Dedifferentiated amniotic fluid mesenchymal stem cell (primary cell): ENCODE data around the gene VAMP5.
"Not testable (repeated sequence)": the region's sequence is repeated elsewhere in the genome, so short reads cannot be mapped to it uniquely, and the experiment has no call there.

Source experiments
- DNase-seq: peaks from one replicate; pipeline ENCODE4 v3.0.0-alpha.2; 2016; ENCODE audit errors: extremely low spot score

The VAMP5 gene

DNA sequence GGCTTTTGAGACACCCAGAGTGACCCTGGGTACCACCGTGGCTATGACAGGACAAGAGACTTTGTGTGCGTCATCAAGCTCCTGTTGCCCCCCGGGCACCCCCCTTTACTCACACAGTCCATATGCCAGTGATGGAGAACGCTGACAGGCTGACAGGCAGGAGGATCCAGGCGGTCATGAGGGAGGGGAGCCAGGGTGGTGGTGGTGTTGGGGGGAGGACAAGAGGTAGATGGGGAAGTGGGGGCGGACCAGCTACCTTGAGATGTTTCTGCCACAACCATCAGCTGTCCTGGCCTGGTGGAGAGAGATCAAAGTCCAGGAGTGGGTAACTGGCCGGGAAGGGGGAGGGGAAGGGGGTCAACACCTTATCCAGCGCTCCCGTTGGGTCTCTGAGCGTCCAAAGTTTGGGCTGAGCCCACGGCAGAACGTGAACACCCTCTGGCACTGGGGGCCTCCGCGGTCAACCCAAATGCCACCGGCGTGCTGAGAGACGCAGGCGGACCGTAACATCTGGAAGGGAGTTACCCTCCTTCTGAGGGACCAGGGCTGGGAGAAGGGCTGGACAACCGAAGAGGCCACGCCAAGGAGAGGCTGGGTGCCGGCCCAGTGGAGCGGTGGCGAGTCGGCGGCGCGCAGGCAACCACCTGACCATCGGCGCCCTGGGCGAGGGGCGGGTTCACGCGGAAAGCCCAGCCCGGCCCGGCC, 17.7 kb downstream of the VAMP5 start:
- peak; percentile 50 for DNase-seq

DNA sequence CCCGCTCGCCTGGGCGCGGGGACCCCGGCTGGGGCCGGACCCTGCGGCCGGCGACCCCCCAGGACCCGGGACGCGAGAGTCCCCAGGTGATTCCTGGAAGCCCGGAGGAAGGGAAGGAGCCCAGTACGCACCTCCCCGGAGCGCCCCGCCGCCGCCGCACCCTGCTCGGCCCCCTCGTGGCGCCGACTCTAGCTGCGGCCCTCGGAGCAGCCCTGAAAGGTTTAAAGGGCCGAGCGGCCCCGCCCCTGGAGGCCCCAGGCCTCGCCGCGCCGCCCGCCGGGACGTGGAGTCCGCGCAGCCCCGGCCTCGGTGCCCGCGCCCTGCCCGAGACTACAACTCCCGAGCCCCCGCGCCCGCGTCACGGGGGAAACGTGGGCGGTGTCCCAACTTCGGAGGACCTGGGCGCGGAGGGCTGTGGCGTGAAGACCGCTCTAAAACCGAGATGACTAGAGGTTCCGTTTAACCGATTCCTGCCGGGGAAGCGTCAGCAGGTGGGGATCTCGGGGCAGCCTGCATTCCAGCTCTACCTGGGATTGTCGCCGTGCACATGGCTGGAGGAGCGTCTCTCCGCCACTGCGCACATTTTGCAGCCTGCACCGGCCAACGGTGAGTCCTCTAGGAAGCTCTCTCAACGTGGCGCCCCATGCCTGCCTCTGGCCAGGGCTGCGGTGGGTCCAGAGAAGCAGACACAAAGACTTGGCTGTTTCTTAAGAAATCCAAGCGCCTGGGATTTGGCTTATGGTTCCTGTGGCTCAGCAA, 18.4 kb downstream of the VAMP5 start, which contains the start of gene TMEM150A:
TSS of gene TMEM150A (minus strand) at position 223 of the 759 bp plus-strand sequence. CDS start 750 bp downstream, outside the sequence.
- DNase-seq = peak; percentile 79

DNA sequence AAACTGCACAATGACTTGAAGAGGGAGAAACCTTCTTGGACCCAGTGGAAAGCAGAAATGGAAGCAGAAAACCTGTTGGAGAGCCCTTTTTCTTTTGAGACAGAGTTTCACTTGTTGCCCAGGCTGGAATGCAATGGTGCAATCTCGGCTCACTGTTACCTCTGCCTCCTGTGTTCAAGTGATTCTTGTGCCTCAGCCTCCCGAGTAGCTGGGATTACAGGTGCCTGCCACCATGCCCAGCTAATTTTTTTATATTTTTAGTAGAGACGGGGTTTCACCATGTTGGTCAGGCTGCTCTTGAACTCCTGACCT, 19.9 kb downstream of the VAMP5 start:
- DNase-seq = not testable (repeated sequence)

DNA sequence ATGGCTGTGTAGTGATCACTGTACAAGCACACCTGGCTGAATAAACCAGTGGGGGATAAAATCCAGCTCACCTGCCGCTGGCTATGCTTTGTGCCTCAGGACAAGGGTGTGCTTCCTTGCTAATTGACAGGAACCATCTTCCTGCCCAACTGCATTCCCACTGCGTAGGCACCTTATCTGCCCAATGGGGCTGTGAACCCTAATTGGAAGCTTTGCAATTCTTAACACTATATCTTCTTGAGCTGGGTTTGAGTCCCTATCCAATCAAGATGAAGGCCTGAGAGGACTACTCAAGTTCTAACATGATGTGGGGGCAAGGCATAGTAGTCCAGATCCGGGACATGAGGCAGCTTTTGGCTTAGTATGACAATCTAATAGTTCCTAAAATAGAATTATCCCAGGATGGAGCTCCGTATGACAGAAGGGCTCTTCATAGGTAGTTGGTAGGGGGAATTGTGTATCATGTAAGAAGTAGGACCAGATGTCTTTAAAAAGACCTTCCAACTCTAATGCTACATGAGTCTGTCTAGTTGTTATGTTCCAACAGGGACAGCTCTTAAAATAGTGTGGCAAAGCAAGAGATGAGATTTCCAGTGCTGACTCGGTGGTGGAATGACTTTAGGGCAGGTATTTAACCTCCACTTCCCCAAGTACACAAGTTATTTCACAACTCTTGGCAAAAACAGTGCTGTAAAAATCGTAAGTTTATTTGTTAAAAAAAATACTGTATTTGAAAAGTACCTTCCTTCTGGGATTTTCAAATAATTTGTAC, 20.5 kb downstream of the VAMP5 start:
- DNase-seq = no peak

DNA sequence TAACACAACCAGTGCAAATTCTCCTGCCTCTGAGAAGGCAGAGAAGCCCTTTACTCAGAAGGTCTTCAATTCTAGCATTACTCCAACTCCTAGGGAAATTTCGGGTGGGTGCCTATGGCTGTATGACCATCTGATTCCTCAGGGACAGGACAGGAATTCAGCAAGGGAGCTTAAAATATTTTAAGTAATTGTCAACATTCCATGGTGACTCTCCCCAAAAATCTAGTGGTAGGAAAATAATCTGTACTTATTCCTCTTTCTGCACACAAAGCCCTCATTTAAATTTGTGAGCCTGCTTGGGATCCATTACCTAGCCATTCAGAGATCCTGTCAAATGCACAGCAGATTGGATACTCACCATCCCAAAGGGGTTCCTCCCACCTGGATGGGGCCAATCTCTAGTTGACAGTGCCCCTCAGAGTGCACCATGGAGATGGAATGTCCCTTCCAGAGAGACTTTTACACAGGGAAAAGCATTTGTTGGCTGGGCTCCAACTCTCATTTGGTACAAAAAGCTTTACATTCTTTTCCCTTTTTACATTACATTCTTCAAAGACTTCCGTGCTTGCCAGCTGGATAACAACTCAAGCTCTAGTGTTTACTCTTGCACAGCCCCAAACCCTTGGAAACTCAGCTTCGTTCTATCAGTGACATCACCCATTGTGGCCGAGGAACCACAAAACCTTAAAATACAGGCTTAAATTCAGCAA, 21.3 kb downstream of the VAMP5 start:
- DNase-seq = peak; percentile 87

DNA sequence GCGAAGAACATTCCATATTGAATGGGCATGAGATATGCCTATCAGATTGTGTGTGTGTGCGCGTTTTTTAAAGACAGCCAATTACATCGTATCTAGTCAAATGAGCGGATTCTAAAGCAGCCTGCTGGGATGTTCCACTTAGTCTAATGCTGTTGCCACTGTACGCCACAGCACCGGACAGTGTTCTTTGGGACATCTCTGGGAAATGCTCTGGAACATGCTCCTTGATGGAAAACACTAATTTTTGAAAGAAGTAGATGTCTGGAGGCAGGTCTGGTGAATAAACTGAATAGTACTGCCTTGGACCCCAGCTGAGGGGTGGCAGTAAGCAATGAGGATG, 21.9 kb downstream of the VAMP5 start:
- DNase-seq = no peak

DNA sequence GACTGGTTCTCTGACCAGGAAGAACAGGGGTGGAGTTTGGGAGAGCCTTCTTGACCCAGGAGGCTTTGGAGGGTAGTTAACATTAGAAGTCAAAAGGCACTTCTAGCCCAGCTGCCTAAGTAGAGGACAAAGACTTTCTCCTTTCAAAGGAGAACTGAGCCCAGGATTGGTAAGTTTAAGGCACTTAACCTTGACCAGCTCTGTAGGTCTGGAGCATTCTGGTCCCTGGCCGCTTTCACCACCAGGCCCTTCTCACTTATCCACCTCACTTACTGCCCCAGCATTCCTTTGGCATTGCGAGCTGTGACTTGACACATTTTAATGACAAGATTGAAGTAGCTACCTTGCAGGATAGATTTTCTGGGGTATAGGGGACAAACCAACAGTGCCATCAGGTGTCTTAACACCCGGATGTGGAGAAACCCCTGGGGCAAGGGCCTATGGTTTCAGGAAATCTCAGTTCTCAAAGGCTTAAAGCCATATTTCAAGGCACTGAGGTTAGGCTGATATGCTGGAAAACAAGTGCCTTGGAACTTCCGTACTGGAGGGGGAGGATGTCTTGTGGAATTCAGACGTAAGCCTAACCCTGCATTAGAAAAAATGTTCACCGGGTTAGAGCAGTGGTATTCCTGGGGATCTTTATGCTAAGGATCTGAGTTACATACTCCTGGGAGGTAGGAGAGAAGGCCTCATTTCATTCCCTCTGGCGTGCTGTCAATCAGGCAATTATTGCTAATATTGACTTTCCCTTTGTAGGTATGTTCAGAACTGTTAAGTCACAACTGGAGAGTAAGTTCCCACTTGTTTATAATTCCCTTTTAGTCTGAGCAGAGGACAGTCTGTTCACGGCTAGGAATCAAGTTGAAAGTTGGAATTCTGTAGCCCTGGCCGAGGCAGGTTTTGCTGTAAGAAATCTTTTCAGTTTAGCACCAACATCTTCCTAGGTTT, 23.3 kb downstream of the VAMP5 start:
- no peak for DNase-seq

DNA sequence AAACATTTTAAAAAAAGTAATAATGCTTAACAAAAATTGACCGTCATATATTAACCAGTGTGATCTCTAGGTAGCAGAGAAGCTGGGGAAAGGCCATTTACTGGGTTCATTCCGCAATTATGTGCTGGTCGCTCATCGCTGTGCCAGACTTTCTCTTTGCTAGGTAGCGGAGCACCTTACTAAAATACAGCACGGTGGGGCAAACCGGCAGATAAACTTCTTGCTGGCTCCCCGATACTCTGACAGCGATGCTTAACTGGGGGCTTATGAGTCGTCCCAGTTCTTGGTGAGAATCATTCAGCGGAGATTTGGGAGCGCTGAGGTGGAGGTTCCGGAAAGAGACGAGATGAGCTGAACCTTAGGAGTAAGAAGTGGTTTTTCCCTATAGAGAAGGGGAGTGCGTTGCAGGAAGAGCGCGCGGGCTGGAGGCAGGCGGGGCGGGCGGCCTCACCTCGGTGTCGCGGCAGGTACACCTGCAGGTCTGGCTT, 27.0 kb downstream of the VAMP5 start:
- DNase-seq = no peak

DNA sequence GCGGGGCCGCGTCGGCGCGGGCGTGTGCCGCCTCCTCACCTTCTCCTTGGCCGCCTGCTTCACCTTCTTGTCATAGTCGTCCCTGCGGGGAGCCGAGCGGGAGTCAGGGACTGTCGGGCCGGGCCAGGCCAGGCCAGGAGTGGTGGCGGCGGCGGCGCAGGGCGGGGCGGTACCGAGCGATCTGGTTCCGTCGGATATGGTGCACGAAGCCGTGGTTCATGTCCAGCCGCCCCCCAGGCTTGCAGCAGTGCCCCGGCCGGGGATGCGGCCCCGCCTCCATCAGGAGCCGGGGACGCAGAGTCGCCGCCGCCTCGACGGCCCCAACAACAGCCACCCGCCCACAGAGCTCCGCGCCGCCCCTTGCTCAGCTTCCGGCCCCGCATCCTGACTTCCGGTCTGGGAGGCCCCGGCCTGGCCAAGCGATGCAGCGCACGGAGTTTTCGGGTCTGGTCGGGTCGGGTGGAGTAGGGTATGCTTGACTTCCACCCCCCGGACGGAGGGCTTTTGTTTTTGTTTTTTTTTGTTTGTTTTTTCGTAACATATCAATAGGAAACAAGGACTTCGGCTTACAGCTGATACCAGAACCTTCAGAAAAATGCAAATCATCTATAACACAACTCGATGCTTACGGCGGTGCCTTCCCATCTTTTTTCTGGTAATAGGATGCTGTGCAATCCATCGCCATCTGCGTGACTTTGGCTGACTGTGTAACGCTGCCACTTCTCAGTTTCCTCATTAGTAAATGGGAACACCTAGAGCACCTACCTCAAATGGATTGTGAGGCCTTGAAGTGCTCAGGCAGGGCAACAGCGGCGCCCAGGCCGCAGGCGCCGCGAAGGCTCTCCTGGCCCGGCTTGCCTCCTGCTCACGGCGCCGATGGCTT, 27.7 kb downstream of the VAMP5 start, which contains the start of gene C2orf68:
TSS of gene C2orf68 (minus strand) at position 362 of the 883 bp plus-strand sequence. CDS start at position 280, 82 bp downstream.
- DNase-seq = peak; percentile 85

DNA sequence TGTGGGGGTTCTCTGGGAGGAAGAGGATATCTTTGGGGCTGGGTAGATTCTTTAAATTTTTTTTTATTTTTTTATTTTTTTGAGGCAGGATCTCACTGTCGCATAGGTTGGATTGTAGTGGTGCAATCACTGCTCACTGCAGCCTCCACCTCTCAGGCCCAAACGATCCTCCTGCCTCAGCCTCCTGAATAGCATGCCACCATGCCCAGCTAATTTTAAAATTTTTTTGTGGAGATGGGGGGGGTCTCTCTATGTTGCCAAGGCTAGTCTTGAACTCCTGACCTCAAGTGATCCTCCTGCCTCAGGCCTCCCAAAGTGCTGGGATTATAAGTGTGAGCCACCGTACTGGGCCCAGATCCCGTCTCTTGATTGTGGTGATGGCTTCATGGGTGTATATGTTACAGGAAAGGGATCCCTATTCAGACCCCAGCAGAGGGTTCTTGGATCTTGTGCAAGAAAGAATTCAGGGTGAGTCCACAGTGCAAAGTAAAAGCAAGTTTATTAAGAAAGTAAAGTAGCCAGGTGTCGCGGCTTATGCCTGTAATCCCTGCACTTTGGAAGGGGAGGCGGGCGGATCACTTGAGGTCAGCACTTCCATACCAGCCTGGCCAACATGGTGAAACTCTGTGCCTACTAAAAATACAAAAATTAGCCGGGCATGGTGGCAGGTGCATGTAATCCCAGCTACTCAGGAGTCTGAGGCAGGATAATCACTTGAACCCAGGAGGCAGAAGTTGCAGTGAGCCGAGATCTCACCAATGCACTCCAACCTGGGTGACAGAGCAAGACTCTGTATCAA, 29.7 kb downstream of the VAMP5 start:
- DNase-seq = no peak

DNA sequence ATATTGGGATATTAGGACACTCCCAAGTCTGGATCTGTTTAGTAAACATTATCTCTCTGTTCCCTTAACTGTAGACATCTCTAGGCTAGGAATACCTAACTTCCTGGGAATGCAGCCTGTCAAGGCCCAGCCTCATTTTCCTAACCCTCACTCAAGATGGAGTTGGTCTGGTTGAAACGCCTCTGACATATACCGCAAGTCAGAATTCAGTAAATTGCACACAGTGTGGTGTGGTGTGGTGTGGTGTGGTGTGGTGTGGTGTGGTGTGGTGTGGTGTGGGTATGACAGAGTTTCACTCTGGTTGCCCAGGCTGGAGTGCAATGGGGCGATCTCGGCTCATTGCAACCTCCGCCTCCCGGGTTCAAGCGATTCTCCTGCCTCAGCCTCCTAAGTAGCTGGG, 30.5 kb downstream of the VAMP5 start:
- DNase-seq = not testable (repeated sequence)

DNA sequence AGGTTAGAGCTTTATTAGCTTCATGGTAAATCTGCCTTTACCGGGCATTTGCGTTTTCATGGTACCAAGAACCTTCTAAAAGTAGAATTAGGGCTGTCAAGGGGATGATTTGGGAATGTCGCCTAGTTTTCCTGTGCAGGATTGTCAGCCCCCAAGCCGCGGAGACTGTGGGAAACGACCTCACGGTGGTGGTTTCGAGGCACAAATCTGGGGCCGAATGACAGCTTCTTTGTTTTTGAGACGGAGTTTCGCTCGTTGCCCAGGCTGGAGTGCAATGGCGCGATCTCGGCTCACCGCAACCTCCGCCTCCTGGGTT, 31.1 kb downstream of the VAMP5 start:
- DNase-seq = no peak

DNA sequence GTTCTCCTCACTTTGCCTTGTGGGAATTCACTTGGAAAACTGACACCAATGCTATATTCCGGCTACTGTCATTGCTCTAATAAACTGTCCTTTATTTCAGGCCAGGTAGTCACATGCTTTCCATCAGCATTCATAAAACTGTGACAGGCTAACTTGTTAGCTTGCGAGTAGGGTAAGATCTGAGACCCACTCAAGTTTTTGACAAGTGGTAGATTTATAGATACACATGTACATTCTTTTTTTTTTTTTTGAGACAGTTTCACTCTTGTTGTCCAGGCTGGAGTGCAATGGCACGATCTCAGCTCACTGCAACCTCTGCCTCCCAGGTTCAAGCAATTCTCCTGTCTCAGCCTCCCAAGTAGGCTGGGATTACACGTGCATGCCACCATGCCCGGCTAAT, 33.5 kb downstream of the VAMP5 start:
- not testable (repeated sequence) for DNase-seq

DNA sequence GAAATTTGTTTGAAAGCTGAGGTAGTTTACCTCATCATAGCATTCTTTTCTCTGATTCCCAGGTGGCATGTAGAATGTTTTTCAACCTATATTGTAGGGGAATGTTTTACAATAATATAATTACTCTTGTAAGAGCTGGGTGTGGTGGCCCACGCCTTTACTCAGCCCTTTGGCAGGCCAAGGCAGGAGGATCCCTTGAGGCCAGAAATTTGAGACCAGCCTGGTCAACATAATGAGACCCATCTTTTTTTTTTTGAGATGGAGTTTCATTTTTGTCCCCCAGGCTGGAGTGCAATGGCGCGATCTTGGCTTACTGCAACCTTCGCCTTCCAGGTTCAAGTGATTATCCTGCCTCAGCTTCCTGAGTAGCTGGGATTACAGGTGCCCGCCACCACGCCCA, 35.4 kb downstream of the VAMP5 start:
- no peak for DNase-seq

DNA sequence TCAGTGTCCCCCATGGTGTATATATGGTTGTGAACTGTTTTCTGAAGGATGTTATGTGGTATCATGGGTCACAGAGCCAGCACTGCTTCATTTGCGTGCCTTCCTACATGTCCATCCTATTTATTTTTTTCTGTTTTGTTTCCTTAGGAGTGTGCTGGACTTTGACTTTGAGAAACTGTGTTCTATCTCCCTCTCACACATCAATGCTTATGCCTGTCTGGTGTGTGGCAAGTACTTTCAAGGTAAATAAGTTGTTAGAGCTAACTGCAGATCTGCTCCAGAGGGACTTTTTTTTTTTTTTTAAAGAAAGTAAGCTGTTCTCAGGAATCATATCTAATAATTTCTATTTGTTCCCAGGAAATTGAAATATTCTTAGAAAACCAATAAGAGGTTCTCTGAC, 37.1 kb downstream of the VAMP5 start:
- no peak for DNase-seq

DNA sequence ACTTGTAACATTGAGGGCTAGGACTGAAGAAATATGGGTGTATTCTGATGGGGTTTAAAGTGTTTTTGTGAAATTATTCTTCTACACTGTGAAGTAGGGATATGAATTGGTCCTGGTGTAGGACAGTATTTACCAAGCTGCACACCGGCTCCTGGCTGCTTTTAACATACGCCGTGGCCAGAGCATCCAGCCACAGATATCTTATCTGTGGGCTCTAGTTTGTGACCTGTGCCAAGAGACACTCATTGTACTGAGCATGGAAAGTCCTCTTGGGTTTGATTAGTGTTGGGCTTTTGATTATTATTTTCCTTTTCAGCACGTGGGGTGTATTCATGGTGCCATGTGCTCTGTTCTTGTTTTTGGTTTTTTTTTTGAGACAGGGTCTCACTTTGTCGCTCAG, 39.8 kb downstream of the VAMP5 start:
- DNase-seq = no peak

DNA sequence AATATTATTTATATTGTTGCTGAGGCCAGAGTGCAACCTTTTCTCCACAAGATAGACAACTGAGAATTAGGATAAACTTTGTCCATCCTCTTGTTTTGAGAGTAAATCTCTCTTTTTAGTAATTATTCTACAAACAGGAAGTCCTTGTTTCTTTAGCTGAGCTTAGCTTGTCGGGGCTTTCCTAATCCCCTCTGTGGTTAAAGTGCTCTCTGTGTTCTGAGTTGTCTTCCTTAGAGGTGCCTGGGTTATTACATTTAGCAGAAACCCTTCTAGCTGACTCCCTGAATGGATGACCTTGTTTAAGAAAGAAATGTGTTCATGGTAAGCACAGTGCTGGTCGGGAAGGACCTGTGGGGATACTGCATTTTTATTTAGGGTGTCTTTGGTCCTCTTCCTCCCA, 44.4 kb downstream of the VAMP5 start:
- no peak for DNase-seq

DNA sequence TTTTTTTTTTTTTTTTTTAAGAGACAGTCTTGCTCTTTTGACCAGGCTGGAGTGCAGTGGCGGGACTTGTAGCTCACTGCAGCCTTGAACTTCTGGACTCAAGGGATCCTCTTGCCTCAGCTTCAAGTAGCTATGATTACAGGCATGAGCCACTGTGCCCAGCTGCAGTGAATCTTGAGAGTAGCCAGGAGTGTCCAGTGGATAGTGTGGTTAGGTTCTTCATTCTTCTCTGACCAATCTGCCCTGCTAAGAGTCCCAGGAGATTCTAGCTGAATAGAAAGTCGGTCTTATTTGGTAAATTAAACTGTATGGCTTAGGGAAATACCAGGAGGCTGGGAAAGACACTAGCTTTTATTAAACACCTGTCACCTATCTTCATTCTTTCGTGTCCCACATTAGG, 47.1 kb downstream of the VAMP5 start:
- no peak for DNase-seq

DNA sequence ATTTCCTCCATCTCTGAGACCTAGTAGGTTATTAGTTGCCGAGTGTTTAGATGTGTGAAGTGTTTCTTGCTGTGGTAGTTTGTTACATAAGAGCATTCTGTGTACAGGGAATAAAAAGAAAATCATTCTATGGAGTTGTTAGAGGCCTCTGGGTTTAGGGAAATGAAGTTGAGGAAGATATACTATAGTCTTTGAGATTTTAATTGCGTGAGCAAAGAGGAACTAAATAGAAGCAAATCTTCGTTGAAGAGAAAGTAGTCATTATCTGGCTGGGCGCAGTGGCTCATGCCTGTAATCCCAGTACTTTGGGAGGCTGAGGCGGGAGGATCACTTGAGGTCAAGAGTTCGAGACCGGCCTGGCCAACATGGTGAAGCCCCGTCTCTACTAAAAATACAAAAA, 50.8 kb downstream of the VAMP5 start:
- no peak for DNase-seq
